ENCODE data around the gene WDR35. TPM values are rescaled to one million over a fixed set of nuclear protein-coding genes. Genes with fewer than 3 reads are reported as not detected.

Gene WDR35
- total RNA-seq, 4 donors from 2014 or later = 17.6 to 19.2 (median 18.1) TPM

- Histone ChIP-seq H3K27ac (no peak overlapping the region), H3K9me3 (no peaks in the 10 kb centered on the region), H3K36me3 (no peaks in the 10 kb centered on the region), H3K4me3 (replicated peaks in 1 of 3) (no peak overlapping the region), H3K27me3 (no peaks in the 10 kb centered on the region), H3K4me1 (peaks cover 6 to 10% of the 10 kb centered on the region in 2 donors)
- DNase-seq = no peak
- intact Hi-C loops (cut with DNase I) = no loop called here
- no peak for TF ChIP-seq CTCF (IDR thresholded peaks at IDR 0.05)
- TF ChIP-seq POLR2A (IDR thresholded peaks at IDR 0.05) = no peak
- WGBS, 2 donors = 93 to 95% methylated on average over 5 of the region's 5 CpGs
These were observed 2.0 kb downstream of the WDR35 start for GRCh38 chr2:19987936-19988335.

- Histone ChIP-seq H3K4me1 (no peaks in the 10 kb centered on the region), H3K27ac (no peak overlapping the region), H3K9me3 (no peaks in the 10 kb centered on the region), H3K36me3 (no peaks in the 10 kb centered on the region), H3K4me3 (replicated peaks in 1 of 3) (no peak overlapping the region), H3K27me3 (no peaks in the 10 kb centered on the region)
- TF ChIP-seq CTCF (IDR thresholded peaks at IDR 0.05) (no peak), POLR2A (IDR thresholded peaks at IDR 0.05) (no peak)
- intact Hi-C loops (cut with DNase I) = no loop called here
- 90 to 98% methylated on average over 1 of the region's 1 CpG for WGBS, 2 donors
- no peak for DNase-seq
These were observed 7.6 kb downstream of the WDR35 start for GRCh38 chr2:19982268-19982667.

GRCh38 chr2:19979932-19980331 lies 10.0 kb downstream of the WDR35 start:
- Histone ChIP-seq H3K4me1 (no peaks in the 10 kb centered on the region), H3K36me3 (no peaks in the 10 kb centered on the region), H3K9me3 (no peaks in the 10 kb centered on the region), H3K27me3 (no peaks in the 10 kb centered on the region), H3K4me3 (replicated peaks in 1 of 3) (no peak overlapping the region), H3K27ac (no peak overlapping the region)
- WGBS, 2 donors = 92 to 93% methylated on average over 1 of the region's 1 CpG
- DNase-seq = no peak
- TF ChIP-seq POLR2A (IDR thresholded peaks at IDR 0.05) (no peak), CTCF (IDR thresholded peaks at IDR 0.05) (no peak)
- intact Hi-C loops (cut with DNase I) = no loop called here

GRCh38 chr2:19973466-19973865 lies 16.4 kb downstream of the WDR35 start:
- DNase-seq = peak; percentile 74 to 80
- Histone ChIP-seq H3K36me3 (peaks cover 0 to 6% of the 10 kb centered on the region in 2 donors), H3K4me1 (no peaks in the 10 kb centered on the region), H3K27ac (no peak overlapping the region), H3K4me3 (replicated peaks in 1 of 3) (no peak overlapping the region), H3K9me3 (no peaks in the 10 kb centered on the region), H3K27me3 (no peaks in the 10 kb centered on the region)
- intact Hi-C loops (cut with DNase I) = no loop called here
- no peak for TF ChIP-seq POLR2A (IDR thresholded peaks at IDR 0.05)
- TF ChIP-seq CTCF (IDR thresholded peaks at IDR 0.05) = no peak
- 55 to 59% methylated on average over 8 of the region's 8 CpGs for WGBS, 2 donors

- intact Hi-C loops (cut with DNase I) = no loop called here
- TF ChIP-seq CTCF (IDR thresholded peaks at IDR 0.05) = no peak
These were observed 18.2 kb downstream of the WDR35 start for GRCh38 chr2:19971691-19972090.

More at GRCh38 chr2:19971691-19972090, 18.2 kb downstream of the WDR35 start:
- Histone ChIP-seq H3K9me3 (no peaks in the 10 kb centered on the region), H3K4me1 (no peaks in the 10 kb centered on the region), H3K36me3 (peaks cover 0 to 6% of the 10 kb centered on the region in 2 donors), H3K4me3 (replicated peaks in 1 of 3) (no peak overlapping the region), H3K27me3 (no peaks in the 10 kb centered on the region), H3K27ac (no peak overlapping the region)
- WGBS, 2 donors = 80 to 87% methylated on average over 3 of the region's 3 CpGs
- no peak for DNase-seq
